ENCODE results near the gene RUFY4. TPM values are rescaled to one million over a fixed set of nuclear protein-coding genes. Genes with fewer than 3 reads are reported as not detected.

Gene RUFY4
- total and polyA plus RNA-seq, 2 of the 13 experiments (the other 11 are each of a cell fraction or from before 2014, with no cell fraction given) = not detected

DNA sequence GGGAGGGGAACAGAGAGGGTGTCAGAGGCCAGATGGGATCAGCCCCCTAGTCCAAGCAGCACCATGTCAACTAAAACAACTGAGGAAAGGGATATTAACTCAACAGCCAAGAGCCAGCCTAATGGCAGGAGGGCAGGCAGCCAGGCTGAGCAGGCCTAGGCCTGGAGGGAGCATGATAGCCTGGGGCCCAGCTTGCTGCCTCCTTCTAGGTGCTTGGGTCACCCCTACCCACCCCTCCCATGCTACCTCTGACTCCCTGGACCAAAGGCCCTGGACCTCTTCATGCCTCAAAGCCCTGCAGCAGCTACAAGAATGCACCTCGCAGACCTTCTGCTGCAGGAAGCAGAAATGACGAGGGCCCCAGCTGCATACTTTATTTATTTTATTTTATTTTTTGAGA, 44.2 kb upstream of the RUFY4 start:
- DNase-seq (ENCODE audit: low spot score) = no peak
- no peaks in the 10 kb centered on the region for H3K36me3 ChIP-seq (replicated peaks in 1 of 2; ENCODE audit: control insufficient read depth in 1 of 2, insufficient read depth in 2 of 2, low read length in 2 of 2)
- no peak for ATAC-seq
- H3K9ac ChIP-seq (ENCODE audit: insufficient read depth, low read depth, low read length) = no peak overlapping the region
- CTCF ChIA-PET (ENCODE audit: low intra/inter-chr PET ratio, low total read pairs) = no interaction called here
- intact Hi-C loops (cut with micrococcal nuclease; ENCODE audit: unreplicated experiment) (no loop called here), in situ Hi-C loops (cut with HindIII; ENCODE audit: extremely low pct_ligation_motif_present, low pct_unique_long_range_greater_than_20kb) (no loop called here)
- no peaks in the 10 kb centered on the region for H3K79me2 ChIP-seq (ENCODE audit: insufficient read depth, low read length)
- no peak overlapping the region for H3K4me3 ChIP-seq (replicated peaks in 1 of 3; ENCODE audit: insufficient read depth in 1 of 3, low read depth in 2 of 3, low read length in 3 of 3)
- no peak overlapping the region for H2AFZ ChIP-seq (ENCODE audit: low read length)
- FAIRE-seq = no peak
- H3K27ac ChIP-seq (ENCODE audit: extremely low read length, insufficient read depth, low read length) = no peak overlapping the region
- POLR2A ChIA-PET = interaction anchor here (0.7 kb wide), 1 partner anchor 232 kb away, joined by 3 read pairs; no protein-coding TSS in a partner anchor
- H3K9me3 ChIP-seq (ENCODE audit: low read length) = no peaks in the 10 kb centered on the region
- no peaks in the 10 kb centered on the region for H3K4me1 ChIP-seq (ENCODE audit: insufficient read depth, low read length)
- H3K4me2 ChIP-seq (ENCODE audit: low read depth, low read length) = no peak overlapping the region
- no TSS peak for BruUV-seq (replicated peaks)
- peaks cover 6 to 62% of the 10 kb centered on the region in 2 experiments; a peak in 4 of 5 replicates for H3K27me3 ChIP-seq (ENCODE audit: control insufficient read depth in 1 of 2, insufficient read depth in 2 of 2, low read length in 2 of 2)
- 39% methylated on average over 2 of the region's 2 CpGs for WGBS (ENCODE audit: low lambda C conversion rate)
- no peaks in the 10 kb centered on the region for H4K20me1 ChIP-seq (ENCODE audit: insufficient read depth, low read length)
- no peak for TF ChIP-seq MAX (IDR thresholded peaks at IDR 0.05)
- TF ChIP-seq ZNF496 (CRISPR knock-in tag; IDR thresholded peaks at IDR 0.05; ENCODE audit: insufficient replicate concordance) = no peak
- TF ChIP-seq EZH2 (conservative IDR thresholded peaks at IDR 0.05; ENCODE audit: low read depth, low read length) = no peak
- no peak for TF ChIP-seq ZNF263 (CRISPR knock-in tag; IDR thresholded peaks at IDR 0.05)
- TF ChIP-seq ZNF343 (CRISPR knock-in tag; IDR thresholded peaks at IDR 0.05) = no peak
- no peak for TF ChIP-seq EHMT2 (IDR thresholded peaks at IDR 0.05; ENCODE audit: borderline replicate concordance, low read depth, low read length)
- TF ChIP-seq, protein P1, sequence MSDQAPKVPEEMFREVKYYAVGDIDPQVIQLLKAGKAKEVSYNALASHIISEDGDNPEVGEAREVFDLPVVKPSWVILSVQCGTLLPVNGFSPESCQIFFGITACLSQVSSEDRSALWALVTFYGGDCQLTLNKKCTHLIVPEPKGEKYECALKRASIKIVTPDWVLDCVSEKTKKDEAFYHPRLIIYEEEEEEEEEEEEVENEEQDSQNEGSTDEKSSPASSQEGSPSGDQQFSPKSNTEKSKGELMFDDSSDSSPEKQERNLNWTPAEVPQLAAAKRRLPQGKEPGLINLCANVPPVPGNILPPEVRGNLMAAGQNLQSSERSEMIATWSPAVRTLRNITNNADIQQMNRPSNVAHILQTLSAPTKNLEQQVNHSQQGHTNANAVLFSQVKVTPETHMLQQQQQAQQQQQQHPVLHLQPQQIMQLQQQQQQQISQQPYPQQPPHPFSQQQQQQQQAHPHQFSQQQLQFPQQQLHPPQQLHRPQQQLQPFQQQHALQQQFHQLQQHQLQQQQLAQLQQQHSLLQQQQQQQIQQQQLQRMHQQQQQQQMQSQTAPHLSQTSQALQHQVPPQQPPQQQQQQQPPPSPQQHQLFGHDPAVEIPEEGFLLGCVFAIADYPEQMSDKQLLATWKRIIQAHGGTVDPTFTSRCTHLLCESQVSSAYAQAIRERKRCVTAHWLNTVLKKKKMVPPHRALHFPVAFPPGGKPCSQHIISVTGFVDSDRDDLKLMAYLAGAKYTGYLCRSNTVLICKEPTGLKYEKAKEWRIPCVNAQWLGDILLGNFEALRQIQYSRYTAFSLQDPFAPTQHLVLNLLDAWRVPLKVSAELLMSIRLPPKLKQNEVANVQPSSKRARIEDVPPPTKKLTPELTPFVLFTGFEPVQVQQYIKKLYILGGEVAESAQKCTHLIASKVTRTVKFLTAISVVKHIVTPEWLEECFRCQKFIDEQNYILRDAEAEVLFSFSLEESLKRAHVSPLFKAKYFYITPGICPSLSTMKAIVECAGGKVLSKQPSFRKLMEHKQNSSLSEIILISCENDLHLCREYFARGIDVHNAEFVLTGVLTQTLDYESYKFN (CRISPR knock-in tag; conservative IDR thresholded peaks at IDR 0.05) = no peak
- no peak for TF ChIP-seq ZNF34 (CRISPR knock-in tag; IDR thresholded peaks at IDR 0.05; ENCODE audit: borderline replicate concordance)
- TF ChIP-seq NR3C1 (CRISPR knock-in tag; IDR thresholded peaks at IDR 0.05) = no peak
- TF ChIP-seq, protein P2, sequence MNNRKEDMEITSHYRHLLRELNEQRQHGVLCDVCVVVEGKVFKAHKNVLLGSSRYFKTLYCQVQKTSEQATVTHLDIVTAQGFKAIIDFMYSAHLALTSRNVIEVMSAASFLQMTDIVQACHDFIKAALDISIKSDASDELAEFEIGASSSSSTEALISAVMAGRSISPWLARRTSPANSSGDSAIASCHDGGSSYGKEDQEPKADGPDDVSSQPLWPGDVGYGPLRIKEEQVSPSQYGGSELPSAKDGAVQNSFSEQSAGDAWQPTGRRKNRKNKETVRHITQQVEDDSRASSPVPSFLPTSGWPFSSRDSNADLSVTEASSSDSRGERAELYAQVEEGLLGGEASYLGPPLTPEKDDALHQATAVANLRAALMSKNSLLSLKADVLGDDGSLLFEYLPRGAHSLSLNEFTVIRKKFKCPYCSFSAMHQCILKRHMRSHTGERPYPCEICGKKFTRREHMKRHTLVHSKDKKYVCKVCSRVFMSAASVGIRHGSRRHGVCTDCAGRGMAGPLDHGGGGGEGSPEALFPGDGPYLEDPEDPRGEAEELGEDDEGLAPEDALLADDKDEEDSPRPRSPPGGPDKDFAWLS (CRISPR knock-in tag; IDR thresholded peaks at IDR 0.05; ENCODE audit: borderline replicate concordance) = no peak
- TF ChIP-seq POLR2AphosphoS5 (IDR thresholded peaks at IDR 0.05; ENCODE audit: low read depth, low read length) = no peak
- TF ChIP-seq HNF4G (IDR thresholded peaks at IDR 0.05; ENCODE audit: borderline replicate concordance, low read depth, low read length) = no peak
- TF ChIP-seq HNF4G (CRISPR knock-in tag; IDR thresholded peaks at IDR 0.05; ENCODE audit: borderline replicate concordance, low read depth) = no peak
- TF ChIP-seq RERE (CRISPR knock-in tag; IDR thresholded peaks at IDR 0.05; ENCODE audit: low read depth) = no peak
